Gastrocnemius medialis (tissue), 4 donors: ENCODE measurements around the gene CCDC170. TPM values are rescaled to one million over a fixed set of nuclear protein-coding genes. Genes with fewer than 3 reads are reported as not detected.

ENCODE experiments used
- ATAC-seq, 2 donors: fragments of 150-250 bp; one replicate each; pipeline ENCODE4 v1.9.1; 2016
- DNase-seq, 2 donors: peaks; one replicate each; pipeline ENCODE4 v3.0.0-alpha.2; 2019
- H3K27ac ChIP-seq, 4 donors: fragments of 200-600 bp; sonication (generic); 1 replicate in 1 of 4; 2 replicates in 3 of 4; pipeline ENCODE4 v1.5.1; 2016 to 2018; ENCODE audit warnings: mild to moderate bottlenecking in 2 of 4, moderate library complexity in 1 of 4
- H3K27me3 ChIP-seq, 3 donors: fragments of 200-600 bp; sonication (generic) in 2 of 3; 1 replicate in 1 of 3; 2 replicates in 2 of 3; pipeline versions ENCODE4 v1.5.1 to v1.6.0; 2016 to 2019; ENCODE audit warnings: mild to moderate bottlenecking in 1 of 3, moderate library complexity in 1 of 3
- H3K36me3 ChIP-seq, 2 donors: fragments of 200-600 bp; sonication (generic) in 1 of 2; one replicate each; pipeline ENCODE4 v1.5.1; 2017 to 2018
- H3K4me1 ChIP-seq, 2 donors: fragments of 200-600 bp; sonication (generic) in 1 of 2; one replicate each; pipeline ENCODE4 v1.5.1; 2016 to 2017; ENCODE audit warnings: mild to moderate bottlenecking in 2 of 2
- H3K4me3 ChIP-seq, 4 donors: fragments of 200-600 bp; sonication (generic) in 3 of 4; 1 replicate in 1 of 4; 2 replicates in 3 of 4; pipeline ENCODE4 v1.5.1; 2016 to 2019; ENCODE audit warnings: mild to moderate bottlenecking in 2 of 4
- H3K9me3 ChIP-seq, 3 donors: fragments of 200-600 bp; sonication (generic) in 2 of 3; 1 replicate in 1 of 3; 2 replicates in 2 of 3; pipeline ENCODE4 v1.5.1; 2016 to 2019
- CTCF ChIP-seq, 5 experiments: fragments of 450-650 bp in 3 of 5; fragments of 200-600 bp in 2 of 5; sonication (generic) in 2 of 5; IDR thresholded peaks in 4 of 5; conservative IDR thresholded peaks in 1 of 5; 1 replicate in 4 of 5; 2 replicates in 1 of 5; pipeline ENCODE4 v1.5.1; 2016 to 2019; ENCODE audit warnings: antibody characterized with exemption in 5 of 5, mild to moderate bottlenecking in 3 of 5, moderate library complexity in 3 of 5
- POLR2A ChIP-seq, 2 donors: fragments of 450-650 bp; IDR thresholded peaks; one replicate each; pipeline ENCODE4 v1.6.1; 2017; ENCODE audit warnings: antibody characterized with exemption in 2 of 2, mild to moderate bottlenecking in 2 of 2, moderate library complexity in 2 of 2
- in situ Hi-C, 4 donors: fragments of 200-750 bp; cut with MboI; loops; one replicate each; pipeline versions ENCODE4 v1.15.0 to v1.8.0; 2017; ENCODE audit warnings: low sequenced_read_pairs in 4 of 4
- intact Hi-C: fragments of 100-400 bp; cut with DNase I; formaldehyde crosslinking; loops from one replicate; pipeline ENCODE4 v1.15.1; 2023; ENCODE audit warnings: low total_unique reads
- total RNA-seq, 4 donors: library from RNA; depleted of rRNA; stranded (reverse); fragments of >200 nt; gene quantifications; one replicate each; pipeline versions ENCODE4 v1.1.0 to v1.2.3, GENCODE V29; 2016

Gene CCDC170
- total RNA-seq, 4 donors from 2014 or later, result 0.04 to 0.05 TPM; not detected in 2

- ATAC-seq (peak; percentile 44 to 47), DNase-seq (peak in 1 of 2 donors; percentile 33)
- Histone ChIP-seq H3K4me3 (no peak overlapping the region), H3K36me3 (no peaks in the 10 kb centered on the region), H3K27ac (no peak overlapping the region), H3K4me1 (no peaks in the 10 kb centered on the region), H3K9me3 (no peaks in the 10 kb centered on the region), H3K27me3 (no peaks in the 10 kb centered on the region)
- TF ChIP-seq POLR2A (IDR thresholded peaks at IDR 0.05) (no peak), CTCF (IDR thresholded peaks at IDR 0.05 in 4 of 5, conservative IDR thresholded peaks at IDR 0.05 in 1 of 5) (no peak)
- intact Hi-C loops (no loop called here), in situ Hi-C loops (no loop called here)
Observed at GRCh38 chr6:151609146-151609902, 115.5 kb downstream of the CCDC170 start.

- no peaks in the 10 kb centered on the region for H3K27me3 ChIP-seq
- in situ Hi-C loops, result no loop called here
- H3K9me3 ChIP-seq, result no peaks in the 10 kb centered on the region
- ATAC-seq (no peak), DNase-seq (no peak)
- no peaks in the 10 kb centered on the region for H3K36me3 ChIP-seq
- H3K4me3 ChIP-seq, result no peak overlapping the region
- H3K4me1 ChIP-seq, result no peaks in the 10 kb centered on the region
- no peak for TF ChIP-seq CTCF (IDR thresholded peaks at IDR 0.05 in 4 of 5, conservative IDR thresholded peaks at IDR 0.05 in 1 of 5)
- no peak for TF ChIP-seq POLR2A (IDR thresholded peaks at IDR 0.05)
- intact Hi-C loops, result no loop called here
- no peak overlapping the region for H3K27ac ChIP-seq
Observed at GRCh38 chr6:151610326-151610725, 116.5 kb downstream of the CCDC170 start.

- TF ChIP-seq POLR2A (IDR thresholded peaks at IDR 0.05) (no peak), CTCF (IDR thresholded peaks at IDR 0.05 in 4 of 5, conservative IDR thresholded peaks at IDR 0.05 in 1 of 5) (no peak)
- H3K4me1 ChIP-seq, result no peaks in the 10 kb centered on the region
- ATAC-seq (no peak), DNase-seq (no peak)
- no peaks in the 10 kb centered on the region for H3K27me3 ChIP-seq
- in situ Hi-C loops, result no loop called here
- H3K9me3 ChIP-seq, result no peaks in the 10 kb centered on the region
- no peak overlapping the region for H3K27ac ChIP-seq
- intact Hi-C loops, result no loop called here
- no peaks in the 10 kb centered on the region for H3K36me3 ChIP-seq
- H3K4me3 ChIP-seq, result no peak overlapping the region
Observed at GRCh38 chr6:151614630-151615029, 120.8 kb downstream of the CCDC170 start.

- intact Hi-C loops, result no loop called here
- Histone ChIP-seq H3K27me3 (no peaks in the 10 kb centered on the region), H3K36me3 (no peaks in the 10 kb centered on the region), H3K4me1 (no peaks in the 10 kb centered on the region), H3K4me3 (no peak overlapping the region), H3K9me3 (no peaks in the 10 kb centered on the region), H3K27ac (no peak overlapping the region)
- TF ChIP-seq CTCF (IDR thresholded peaks at IDR 0.05 in 4 of 5, conservative IDR thresholded peaks at IDR 0.05 in 1 of 5) (no peak), POLR2A (IDR thresholded peaks at IDR 0.05) (no peak)
- no peak for ATAC-seq
- in situ Hi-C loops, result no loop called here
- DNase-seq, result no peak
Observed at GRCh38 chr6:151616091-151616513, 122.3 kb downstream of the CCDC170 start.
